Measurements from ENCODE around the gene GSK3B.
"Not testable (repeated sequence)": the region's sequence is repeated elsewhere in the genome, so short reads cannot be mapped to it uniquely, and the experiment has no call there.

The GSK3B gene

DNA sequence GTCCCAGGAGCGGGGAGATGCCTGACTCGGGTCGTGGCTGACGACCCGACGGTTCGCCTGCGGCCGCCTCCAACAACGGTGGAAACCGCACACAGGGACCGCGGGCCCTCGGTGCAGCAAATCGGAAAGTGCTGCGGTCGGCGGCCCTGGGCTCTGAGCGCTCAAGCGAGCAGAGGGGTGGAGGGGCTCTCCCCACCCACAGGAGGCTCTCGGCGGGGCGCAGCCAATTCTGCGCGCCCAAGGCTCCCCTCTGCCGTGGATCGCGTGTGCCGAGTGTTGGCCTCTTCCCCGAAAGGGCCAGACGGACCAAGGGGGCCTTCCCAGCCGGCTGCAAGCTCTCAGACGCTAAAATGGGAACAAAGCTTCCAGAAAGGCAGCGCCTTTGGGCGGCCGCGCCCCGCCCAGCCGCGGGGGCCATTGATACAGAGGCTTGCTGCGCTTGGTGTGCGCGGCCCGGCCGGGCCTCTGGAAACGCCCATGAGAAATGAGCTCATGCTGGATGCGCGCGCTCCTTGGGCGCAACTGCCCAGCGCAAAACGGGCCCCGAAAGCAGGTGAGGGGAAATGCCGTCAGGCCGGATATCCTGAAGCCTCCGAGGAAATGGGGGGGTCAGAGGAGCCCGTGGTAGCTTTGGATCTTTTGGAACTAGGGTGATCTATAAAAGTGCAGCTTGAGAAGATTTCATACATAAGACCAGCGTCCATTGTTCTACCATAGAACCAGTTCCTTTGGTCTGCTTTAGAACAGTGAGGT is 1.2 kb upstream of the GSK3B start:
- peak in 1 of 2 experiments; percentile 21 for DNase-seq

DNA sequence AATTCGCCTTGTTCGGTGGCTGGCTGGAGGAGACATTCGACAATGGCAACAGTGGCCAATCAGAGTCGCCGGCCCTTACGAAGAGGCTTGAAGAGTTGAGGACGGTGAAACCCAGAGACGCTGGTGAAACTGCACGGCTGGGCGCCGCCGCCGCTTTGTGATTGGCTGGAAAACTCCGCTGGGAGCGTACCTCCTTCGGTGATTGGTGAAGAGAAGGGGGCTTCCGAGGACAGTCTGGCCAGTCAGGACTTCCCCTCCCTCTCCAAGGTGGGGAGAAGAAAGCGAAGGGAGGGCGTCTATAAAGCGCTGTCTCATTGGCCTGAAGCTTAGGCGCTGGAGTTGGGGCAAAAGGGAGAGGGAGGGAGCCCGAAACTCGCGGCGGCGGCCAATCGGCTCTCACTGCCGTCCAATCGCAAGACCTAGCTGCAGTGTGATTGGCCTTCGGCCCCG is 554 bp upstream of the GSK3B start:
- DNase-seq: peak; percentile 99 to 100

DNA sequence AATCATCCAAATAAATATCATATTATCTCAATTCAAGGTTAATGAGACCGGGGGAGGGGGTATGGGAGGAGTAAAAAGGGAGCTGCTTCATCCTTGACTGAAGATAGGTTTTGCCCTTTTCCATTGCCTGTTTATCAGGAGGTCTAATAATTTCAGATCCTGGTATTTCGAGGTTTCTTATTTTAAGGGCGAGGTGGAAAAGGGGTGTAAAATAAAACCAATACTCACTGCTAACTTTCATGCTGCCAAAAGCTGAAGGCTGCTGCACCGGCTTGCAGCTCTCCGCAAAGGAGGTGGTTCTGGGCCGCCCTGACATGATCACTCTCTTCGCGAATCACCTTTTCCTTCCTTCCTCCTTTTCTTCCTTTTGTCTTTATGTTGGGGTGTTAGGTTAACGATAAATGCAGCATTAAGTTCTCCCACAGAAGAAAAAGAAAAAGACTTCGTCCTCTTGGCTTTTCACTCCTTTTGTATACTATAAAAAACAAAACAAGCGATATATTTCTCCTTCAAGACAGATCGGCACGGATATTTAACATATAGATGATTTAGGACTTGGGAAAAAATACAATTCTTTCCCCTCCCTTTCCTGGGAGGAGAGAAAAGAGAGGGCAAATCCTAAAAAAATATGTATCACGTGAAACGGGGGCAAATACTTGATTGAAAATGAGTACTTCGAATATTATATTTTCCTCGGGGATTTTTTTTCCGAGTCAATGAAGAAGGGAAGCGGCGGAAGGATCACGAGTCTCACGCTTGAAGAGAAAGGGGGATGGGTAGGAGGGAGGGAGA is 932 bp downstream of the GSK3B start:
- DNase-seq: no peak

DNA sequence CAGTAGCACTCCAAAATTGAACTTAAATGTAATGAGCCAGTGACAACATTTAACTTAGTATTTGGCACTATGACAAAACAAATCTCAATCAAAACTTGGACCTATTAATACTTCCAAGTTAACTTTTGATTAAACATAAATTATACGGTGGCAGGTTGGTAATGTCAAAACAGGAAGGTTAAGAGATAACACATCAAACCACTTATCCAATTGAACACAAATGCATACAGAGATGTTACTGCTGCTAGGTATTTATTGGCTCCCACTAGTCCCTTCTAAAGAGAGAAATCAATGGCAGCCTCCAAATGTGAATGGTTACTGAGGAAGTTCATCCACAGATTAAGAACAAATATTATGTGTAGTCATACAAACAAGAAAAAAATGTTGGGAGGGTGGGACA is 1.8 kb downstream of the GSK3B start:
- no peak for DNase-seq

DNA sequence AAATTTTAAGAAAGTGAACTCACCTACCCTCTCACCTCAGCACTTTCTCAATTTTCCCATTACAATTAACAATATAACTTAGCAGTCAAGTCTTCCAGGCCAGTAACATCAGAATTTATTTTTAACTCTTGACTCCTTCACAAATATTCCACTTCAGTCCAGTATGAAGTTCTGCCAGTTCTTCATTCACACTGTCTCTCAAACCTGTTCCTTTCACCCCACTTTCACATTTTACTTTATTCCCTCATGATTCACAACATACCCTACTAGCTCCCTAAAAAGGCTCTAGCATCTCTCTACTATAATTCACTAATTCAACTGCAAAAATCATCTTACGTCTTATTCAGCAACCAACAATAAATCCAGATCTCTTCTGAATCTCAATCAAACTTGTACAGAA is 3.8 kb downstream of the GSK3B start:
- no peak for DNase-seq

DNA sequence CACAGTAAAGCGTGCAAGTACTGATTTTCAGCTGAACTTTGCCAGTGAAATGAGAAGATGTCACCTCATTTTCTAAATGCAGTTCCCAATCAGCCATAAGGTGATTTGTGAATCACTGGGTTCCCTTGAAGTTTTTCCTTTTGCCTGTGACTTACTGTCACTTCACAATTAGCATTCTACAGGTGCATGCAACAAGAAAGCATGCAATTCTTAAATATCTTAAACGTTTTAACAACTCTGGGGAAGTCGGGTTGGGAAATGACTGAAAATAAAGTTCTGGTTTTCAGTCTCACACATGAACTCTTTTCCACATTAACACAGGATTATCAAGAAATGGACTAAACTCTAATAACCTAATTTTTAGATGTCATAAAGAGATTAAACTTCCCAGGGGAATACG is 5.2 kb downstream of the GSK3B start:
- DNase-seq: no peak

DNA sequence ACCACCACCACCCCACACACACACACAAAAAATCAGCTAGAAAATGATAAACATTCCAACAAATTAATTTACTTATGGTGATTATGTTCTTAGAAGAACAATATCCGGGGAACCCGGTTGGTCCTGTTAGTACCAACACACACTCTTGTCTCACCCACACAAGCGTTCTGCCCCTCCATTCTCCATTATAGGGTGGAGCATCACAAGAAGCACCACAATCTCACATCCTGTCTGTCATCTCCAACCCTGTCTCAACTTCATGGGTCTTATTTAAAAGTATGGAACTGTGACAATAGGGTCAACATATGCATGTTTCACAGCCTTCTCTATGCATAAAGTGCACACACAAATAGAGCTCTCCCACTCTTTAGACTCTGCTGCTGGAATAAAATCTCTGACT is 5.6 kb downstream of the GSK3B start:
- DNase-seq: no peak

DNA sequence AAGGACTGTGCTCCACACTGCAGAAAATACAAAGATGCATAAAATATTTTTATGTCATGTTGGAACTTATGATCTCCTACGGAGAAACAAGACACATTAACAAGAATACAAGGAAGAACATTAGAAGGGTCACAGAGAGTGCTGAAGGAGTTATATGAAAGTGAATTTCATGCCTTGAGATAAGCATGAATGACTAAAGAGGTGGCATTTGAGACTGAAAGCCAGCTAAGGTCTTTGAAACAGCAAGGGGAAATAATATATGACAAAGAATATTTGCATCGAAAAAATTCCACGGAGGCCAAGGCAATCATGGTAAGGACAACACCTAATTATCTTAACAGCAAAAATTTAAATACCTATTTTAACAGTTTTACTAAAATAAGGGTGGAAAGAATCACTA is 12.5 kb downstream of the GSK3B start:
- no peak for DNase-seq

DNA sequence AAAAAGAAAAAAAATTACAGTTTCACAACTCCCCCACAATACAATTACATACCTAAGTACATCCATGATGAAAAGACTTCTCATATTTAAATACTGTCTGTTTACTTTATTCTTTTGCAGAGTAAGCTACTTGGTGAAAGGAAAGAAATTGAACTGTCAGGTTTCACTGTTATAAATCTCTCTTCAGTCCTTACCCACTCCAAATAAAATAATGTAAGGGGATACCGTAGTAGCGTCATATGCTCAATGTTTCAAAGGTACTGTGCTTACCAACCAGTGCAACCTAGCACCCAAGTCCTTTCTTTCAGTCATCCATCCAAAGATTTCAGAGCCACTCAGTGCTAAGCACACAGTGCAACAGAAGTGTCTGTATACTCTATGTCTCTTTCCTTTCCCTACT is 13.4 kb downstream of the GSK3B start:
- no peak for DNase-seq

DNA sequence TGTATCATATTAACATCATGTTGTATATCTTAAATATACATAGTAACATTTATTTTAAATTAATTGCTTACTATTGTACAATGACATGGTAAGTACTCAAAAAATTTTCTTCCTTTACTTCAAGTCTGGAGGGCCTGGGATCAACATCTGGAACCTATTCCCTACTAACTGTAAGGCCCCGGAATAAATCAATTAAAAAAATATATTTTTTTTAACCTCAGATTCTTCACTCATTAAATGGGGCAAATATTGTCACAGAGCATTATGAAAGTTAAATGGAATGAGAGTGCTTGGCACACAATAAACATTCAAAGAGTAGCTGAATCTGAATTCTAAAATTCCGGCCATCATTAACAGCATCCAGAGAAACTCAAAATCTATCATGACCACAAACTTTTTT is 16.5 kb downstream of the GSK3B start:
- DNase-seq: no peak

DNA sequence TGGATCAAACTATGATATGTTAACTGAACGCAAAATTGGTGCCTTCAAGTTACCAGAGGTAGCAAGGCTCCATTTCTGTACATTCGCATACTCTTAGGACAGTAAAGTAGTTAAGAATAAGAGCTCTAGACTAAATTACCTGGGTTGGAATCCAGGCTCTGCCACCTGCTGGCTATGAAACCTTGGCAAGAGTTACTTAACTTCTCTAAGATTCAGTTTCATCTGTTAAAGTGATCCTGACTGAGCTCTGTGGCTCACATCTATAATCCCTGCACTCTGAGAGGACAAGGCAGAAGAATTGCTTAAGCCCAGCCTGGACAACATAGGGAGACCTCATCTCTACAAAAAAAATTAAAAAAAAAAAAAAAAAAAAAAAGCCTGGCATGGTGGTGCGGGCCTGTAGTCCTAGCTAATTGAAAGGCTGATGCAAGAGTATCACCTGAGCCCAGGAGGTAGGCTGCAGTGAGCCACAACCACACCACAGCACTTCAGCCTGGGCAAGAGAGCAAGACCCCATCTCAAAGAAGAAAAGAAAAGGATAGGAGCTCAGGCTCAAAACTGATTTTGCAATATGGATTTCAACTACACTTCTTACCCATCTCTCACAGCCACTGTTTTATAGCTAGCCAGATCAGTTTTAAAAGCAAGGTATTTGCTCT is 21.3 kb downstream of the GSK3B start:
- no peak for DNase-seq

DNA sequence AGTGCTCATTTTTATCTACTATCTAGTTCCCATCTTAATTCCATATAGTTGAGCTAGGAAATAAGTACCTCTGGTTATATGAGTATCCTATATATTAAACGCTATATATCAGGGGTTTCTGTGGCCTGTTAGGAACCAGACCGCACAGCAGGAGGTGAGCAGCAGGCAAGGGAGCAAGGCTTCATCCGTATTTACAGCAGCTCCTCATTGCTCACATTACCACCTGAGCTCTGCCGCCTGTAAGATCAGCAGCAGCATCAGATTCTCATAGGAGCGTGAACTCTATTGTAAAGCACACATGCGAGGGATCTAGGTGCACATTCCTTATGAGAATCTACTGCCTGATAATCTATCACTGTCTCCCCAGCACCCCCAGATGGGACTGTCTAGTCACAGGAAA is 23.0 kb downstream of the GSK3B start:
- no peak for DNase-seq

DNA sequence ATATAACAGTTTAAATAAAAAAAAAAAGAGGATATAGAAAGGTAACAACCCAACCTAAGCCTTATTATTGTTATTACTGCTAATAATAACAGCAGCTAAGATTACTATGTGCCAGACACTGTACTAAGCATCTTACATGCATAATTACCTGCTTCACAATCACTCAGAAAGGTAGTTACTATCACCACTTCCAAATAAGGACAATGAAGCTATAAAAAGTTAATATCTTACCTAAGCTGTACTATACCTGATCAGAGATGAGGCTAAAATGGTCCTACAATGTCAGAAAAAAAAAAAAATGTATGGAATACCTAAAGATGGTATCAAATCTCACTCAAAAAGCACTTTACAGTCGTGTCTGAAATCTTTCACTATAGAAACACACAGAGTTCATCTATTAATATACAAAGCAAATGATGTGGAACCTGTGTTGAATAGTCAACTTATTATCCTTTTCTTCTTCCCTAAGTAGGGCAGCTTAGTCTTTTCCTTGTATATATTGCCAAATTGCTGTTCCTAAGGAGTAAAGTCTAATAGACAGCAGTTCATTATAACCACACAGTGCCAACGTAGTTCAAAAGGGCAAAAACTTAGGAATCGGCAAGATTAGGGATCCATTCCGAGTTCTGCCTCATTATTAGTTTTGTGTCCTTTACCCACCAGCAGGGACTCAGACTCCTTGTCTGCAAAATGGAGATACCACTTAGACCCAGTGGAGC is 23.8 kb downstream of the GSK3B start:
- no peak for DNase-seq

DNA sequence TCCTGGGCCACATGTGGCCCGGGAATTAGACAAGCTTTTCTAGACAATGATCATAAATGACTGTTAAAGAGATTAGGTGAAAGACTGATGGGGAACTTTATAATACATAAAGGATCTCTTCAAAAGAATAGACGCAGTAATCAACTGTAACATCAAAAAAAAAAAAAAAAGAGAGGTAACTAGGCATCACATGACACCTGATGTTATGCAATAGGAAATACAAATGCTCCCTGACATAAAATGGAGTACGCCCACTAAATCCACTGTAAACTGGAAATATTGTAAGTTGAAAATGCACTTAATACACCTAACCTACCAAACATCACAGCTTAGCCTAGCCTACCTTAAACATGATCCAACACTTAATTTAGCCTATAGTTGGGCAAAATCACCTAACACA is 27.2 kb downstream of the GSK3B start:
- no peak for DNase-seq

DNA sequence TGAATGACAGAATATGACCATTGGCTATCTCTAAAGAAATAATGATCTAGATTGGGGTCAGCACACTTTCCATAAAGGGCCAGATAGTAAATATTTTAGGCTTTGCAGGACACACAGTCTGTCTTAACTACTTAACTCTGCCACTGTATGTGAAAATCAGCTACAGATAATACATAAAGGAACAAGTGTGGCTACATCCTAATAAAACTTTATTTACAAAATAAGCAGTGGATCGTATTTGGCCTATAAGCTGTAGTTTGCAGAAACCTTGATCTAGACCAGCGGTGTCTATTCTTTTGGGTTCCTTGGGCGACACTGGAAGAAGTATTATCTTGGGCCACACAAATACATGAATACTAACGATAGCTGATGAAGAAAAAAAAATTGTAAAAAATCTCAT is 27.6 kb downstream of the GSK3B start:
- DNase-seq: no peak

DNA sequence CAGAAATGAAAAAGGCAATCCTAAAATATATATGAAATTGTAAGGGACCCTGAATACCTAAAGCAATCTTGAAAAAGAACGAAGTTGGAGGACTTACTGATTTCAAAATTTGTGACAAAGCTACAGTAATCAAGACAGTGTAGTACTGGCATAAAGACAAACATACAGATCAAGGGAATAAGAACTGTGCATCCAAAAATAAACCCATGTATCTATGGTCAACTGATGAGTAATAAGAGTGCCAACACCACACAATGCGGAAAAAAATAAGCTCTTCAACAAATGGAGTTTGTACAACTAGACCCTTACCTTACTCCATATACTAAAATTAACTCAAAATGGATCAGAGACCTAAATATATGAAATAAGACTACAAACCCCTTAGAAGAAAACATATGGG is 29.6 kb downstream of the GSK3B start:
- DNase-seq: no peak

DNA sequence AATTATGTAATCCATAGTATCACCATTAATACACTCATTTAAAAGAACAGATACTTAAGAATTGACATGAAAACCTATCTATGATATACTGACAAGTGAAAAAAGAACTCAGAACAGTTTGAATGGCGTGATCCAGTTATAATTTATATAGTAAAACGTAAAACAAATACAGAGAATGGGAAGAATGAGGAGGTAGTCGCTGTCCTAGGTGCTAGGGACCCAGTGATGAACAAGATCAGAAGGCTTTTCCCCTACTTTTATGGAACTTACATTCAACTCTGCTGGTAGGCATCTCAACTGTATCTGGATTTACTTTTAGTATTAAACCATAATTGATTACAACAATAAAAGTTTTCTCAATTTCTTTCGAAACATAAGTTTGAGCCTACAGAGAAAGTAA is 31.8 kb downstream of the GSK3B start:
- DNase-seq: no peak

DNA sequence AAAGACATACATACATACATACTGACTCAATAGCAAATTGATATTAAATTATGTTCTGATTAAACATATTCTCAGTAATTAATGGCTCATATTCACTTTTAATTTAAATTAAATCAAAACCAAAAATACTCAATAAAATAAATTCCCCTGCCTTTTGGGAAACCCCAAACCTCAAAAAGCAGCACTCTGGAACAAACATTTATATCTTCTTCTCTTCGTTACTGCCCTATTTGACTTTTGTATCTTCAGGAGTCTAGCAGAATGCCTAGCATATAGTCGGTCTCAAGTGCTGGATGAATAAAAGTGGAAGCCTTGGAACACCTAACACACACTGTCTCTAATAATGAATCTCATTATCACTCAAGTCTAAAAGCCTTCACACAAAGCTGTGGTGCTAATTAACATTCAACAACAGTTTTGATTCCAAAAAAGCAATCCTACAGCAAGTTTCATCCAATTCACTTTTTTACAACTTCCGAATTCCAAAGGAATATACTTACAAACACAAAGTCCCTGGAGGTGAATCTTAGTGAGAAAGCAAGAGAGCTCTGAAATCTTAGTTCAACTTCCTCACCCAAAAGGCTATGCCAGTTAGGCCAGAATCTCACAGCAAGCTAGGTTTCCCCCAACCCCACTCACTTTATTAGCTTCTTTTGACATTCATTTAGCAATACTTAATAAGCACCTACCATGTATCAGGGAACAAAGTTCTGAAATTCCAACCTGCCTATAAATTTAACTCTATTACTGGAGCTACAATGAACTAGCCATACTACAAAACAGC is 35.0 kb downstream of the GSK3B start:
- no peak for DNase-seq

DNA sequence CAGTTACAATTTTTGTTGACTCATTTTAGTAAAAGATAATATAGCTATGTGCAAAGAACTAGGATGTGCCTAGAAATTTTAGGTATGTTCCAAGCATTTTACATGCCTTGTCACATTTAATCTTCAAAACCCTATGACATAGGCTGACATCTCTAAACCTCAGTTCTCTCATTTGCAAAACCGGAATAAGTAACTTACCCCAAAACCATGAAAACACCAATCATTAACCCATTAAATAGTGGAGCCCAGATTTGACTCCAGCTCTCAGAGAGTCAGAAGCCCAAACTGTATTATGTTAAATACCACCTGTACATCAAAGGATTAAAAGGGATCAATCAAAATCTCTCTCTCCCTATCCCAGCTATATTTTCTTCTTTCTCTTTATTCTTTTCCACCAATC is 36.6 kb downstream of the GSK3B start:
- DNase-seq: no peak

DNA sequence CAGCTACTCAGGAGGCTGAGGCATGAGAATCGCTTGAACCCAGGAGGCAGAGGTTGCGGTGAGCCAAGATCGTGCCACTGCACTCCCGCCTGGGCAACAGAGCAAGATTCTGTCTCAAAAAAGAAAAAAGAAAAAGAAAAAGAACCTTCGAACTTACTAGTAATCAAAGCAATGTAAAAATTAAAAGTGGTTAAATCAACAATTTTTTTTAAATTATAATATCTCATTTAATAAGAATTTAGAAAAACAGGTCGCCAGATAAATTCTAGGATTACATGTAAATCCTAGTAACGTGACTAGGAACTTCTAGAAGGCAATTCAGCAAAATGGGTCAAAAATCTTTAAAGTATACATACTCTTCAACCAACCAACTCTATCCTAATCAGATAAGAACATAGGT is 37.2 kb downstream of the GSK3B start:
- DNase-seq: no peak

DNA sequence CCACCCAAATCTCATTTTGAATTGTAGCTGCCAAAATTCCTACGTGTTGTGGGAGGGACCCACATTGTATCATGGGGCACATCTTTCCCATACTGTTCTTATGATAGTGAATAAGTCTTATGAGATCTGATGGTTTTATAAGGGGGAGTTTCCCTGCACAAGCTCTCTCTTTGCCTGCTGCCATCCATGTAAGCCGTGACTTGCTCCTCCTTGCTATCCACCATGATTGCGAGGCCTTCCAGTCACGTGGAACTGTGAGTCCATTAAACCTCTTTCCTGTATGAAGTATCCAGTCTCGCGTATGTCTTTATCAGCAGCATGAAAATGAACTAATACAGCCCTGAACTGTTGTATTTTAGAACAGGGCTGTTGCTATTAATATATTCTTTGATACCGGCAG is 40.6 kb downstream of the GSK3B start:
- not testable (repeated sequence) for DNase-seq

DNA sequence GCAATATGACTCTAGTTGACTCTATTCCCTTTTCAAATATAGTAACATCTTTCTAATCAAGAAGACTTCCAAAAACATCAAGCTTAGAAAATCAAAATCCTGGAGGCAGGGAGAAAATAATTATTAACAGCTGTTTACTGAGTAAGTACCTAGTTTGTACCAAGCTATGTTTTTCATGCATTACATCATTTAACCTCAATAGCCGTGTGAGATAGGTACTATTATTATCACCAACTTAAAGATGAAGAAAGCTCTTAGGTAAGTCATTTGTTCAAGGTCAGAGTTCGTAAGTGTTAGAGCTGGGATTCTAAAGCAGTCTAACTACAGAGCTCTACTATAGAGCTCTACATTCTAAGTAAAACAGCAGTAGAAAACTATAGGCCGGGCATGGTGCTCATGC is 41.6 kb downstream of the GSK3B start:
- DNase-seq: no peak

DNA sequence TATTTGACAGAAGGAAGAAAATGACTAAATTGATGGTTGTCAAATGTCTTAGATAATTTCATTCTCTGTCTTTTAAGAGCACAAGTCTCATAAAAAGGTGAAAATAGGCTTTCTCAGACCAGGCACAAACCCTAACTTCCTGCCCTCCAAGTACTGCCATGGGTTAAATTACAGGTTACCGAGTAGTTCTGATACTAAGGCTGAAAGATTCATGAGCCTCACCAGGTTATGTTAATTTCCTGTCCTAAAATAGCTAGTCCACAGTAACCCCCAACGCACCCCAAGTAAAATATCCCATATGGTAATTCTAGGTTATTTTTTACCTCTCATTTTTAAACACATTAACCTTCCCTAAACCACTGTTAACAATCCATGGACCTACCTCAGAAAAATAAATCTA is 42.0 kb downstream of the GSK3B start:
- DNase-seq: no peak
